MCF 10A (cell line): ENCODE data around the gene PCDHB8. TPM values are rescaled to one million over a fixed set of nuclear protein-coding genes. Genes with fewer than 3 reads are reported as not detected.
"Not testable (repeated sequence)": the region's sequence is repeated elsewhere in the genome, so short reads cannot be mapped to it uniquely, and the experiment has no call there.

Source experiments
- BruUV-seq: library from RNA; stranded (reverse); fragments of 400-500 nt; replicated peaks from 2 replicates; lab custom pipeline; 2021; lab: Mats Ljungman, UMichigan
- CTCF ChIA-PET: fragments of 300-600 bp; sonication (Branson Sonifier 250); formaldehyde crosslinking; extraction: SDS; loops from one replicate; lab custom pipeline; 2021; ENCODE audit warnings: antibody characterized with exemption, inconsistent platforms; lab: Yijun Ruan, JAX
- POLR2A ChIA-PET: fragments of 300-600, 350-650 bp; sonication (Branson Sonifier 250); formaldehyde crosslinking; extraction: SDS; loops from one replicate; lab custom pipeline; 2020; ENCODE audit warnings: antibody characterized with exemption, inconsistent platforms; lab: Yijun Ruan, JAX
- DNase-seq: peaks from one replicate; pipeline ENCODE4 v3.0.0-alpha.2; 2018; ENCODE audit not compliant: unreplicated experiment
- H3K27ac Mint-ChIP-seq: one replicate; pipeline ENCODE4 v1.8.0; 2022; ENCODE audit warnings: mild to moderate bottlenecking, low read depth, mixed read lengths; ENCODE audit not compliant: unreplicated experiment
- H3K27me3 Mint-ChIP-seq: one replicate; pipeline ENCODE4 v1.8.0; 2022; ENCODE audit warnings: mixed read lengths; ENCODE audit not compliant: insufficient read depth, unreplicated experiment
- H3K36me3 Mint-ChIP-seq: one replicate; pipeline ENCODE4 v1.8.0; 2022; ENCODE audit warnings: mild to moderate bottlenecking, moderate library complexity, mixed read lengths; ENCODE audit not compliant: insufficient read depth, unreplicated experiment
- H3K4me1 Mint-ChIP-seq: one replicate; pipeline ENCODE4 v1.8.0; 2022; ENCODE audit warnings: mixed read lengths; ENCODE audit not compliant: insufficient read depth, unreplicated experiment
- H3K4me3 Mint-ChIP-seq: one replicate; pipeline ENCODE4 v1.8.0; 2022; ENCODE audit warnings: mild to moderate bottlenecking, moderate library complexity, mixed read lengths; ENCODE audit not compliant: unreplicated experiment
- H3K9me3 Mint-ChIP-seq: one replicate; pipeline ENCODE4 v1.8.0; 2022; ENCODE audit warnings: mixed read lengths; ENCODE audit not compliant: unreplicated experiment
- CTCF ChIP-seq: fragments of 200-600 bp; IDR thresholded peaks from one replicate; pipeline ENCODE4 v1.8.0; 2022; ENCODE audit warnings: antibody characterized with exemption, mild to moderate bottlenecking; ENCODE audit not compliant: unreplicated experiment
- intact Hi-C: fragments of 100-400 bp; cut with micrococcal nuclease; formaldehyde crosslinking; loops from 2 replicates; pipeline ENCODE4 v1.14.1; 2022
- total RNA-seq: library from RNA; stranded (reverse); gene quantifications from 2 replicates; pipeline ENCODE4 v1.2.3, GENCODE V29; 2022

Gene PCDHB8
- total RNA-seq, 1 experiment from 2014 or later: not detected

GRCh38 chr5:141149812-141150211 is 27.8 kb upstream of the PCDHB8 start, which contains the start of gene PCDHB6:
PCDHB6 (plus strand) TSS chr5:141150057; CDS start chr5:141150258, 201 bp downstream.
- intact Hi-C loops: no loop called here
- no peaks in the 10 kb centered on the region for H3K4me1 Mint-ChIP-seq
- no peak for TF ChIP-seq CTCF
- H3K36me3 Mint-ChIP-seq: no peaks in the 10 kb centered on the region
- peak within 1 kb of the TSS; percentile 55 for H3K4me3 Mint-ChIP-seq
- peak; percentile 6 for DNase-seq
- peaks cover 24% of the 10 kb centered on the region for H3K9me3 Mint-ChIP-seq
- H3K27ac Mint-ChIP-seq: no peak within 1 kb of the TSS
- no peaks in the 10 kb centered on the region for H3K27me3 Mint-ChIP-seq
- ChIA-PET CTCF (no interaction called here), POLR2A (interaction anchor here (0.6 to 0.7 kb wide), 2 partner anchors 340 to 369 kb away, joined by 3 read pairs; no protein-coding TSS in a partner anchor)
- BruUV-seq: no TSS peak

- intact Hi-C loops: no loop called here
- Mint-ChIP-seq H3K4me1 (no peaks in the 10 kb centered on the region), H3K27ac (no peak overlapping the region), H3K36me3 (no peaks in the 10 kb centered on the region), H3K27me3 (no peaks in the 10 kb centered on the region), H3K4me3 (peak overlapping the region; percentile 55), H3K9me3 (peaks cover 26% of the 10 kb centered on the region)
- DNase-seq: no peak
- no TSS peak for BruUV-seq
- ChIA-PET CTCF (interaction anchor here (0.6 to 1.0 kb wide), 3 partner anchors 15 to 151 kb away, joined by 3 read pairs; no protein-coding TSS in a partner anchor), POLR2A (interaction anchor here (0.6 to 0.7 kb wide), 2 partner anchors 339 to 369 kb away, joined by 3 read pairs; no protein-coding TSS in a partner anchor)
- TF ChIP-seq CTCF: no peak
These were observed 27.2 kb upstream of the PCDHB8 start for GRCh38 chr5:141150224-141150992.

- no peak for DNase-seq
- Mint-ChIP-seq H3K27me3 (no peaks in the 10 kb centered on the region), H3K27ac (no peak overlapping the region), H3K4me3 (no peak overlapping the region), H3K36me3 (no peaks in the 10 kb centered on the region), H3K9me3 (peaks cover 27% of the 10 kb centered on the region), H3K4me1 (no peaks in the 10 kb centered on the region)
- CTCF ChIA-PET: interaction anchor here (0.6 to 1.0 kb wide), 3 partner anchors 15 to 151 kb away, joined by 3 read pairs; no protein-coding TSS in a partner anchor
- intact Hi-C loops: no loop called here
- TF ChIP-seq CTCF: no peak
- BruUV-seq: no TSS peak
- POLR2A ChIA-PET: no interaction called here
These were observed 26.6 kb upstream of the PCDHB8 start for GRCh38 chr5:141150993-141151325.

GRCh38 chr5:141151632-141152031 is 26.0 kb upstream of the PCDHB8 start:
- POLR2A ChIA-PET, H3K4me3 Mint-ChIP-seq, intact Hi-C loops, CTCF ChIA-PET, H3K36me3 Mint-ChIP-seq, H3K4me1 Mint-ChIP-seq, BruUV-seq, H3K27me3 Mint-ChIP-seq, DNase-seq, H3K27ac Mint-ChIP-seq: not testable (repeated sequence)
- peaks cover 23% of the 10 kb centered on the region for H3K9me3 Mint-ChIP-seq

- H3K4me3 Mint-ChIP-seq, intact Hi-C loops, H3K27me3 Mint-ChIP-seq, H3K36me3 Mint-ChIP-seq, H3K27ac Mint-ChIP-seq, H3K4me1 Mint-ChIP-seq, DNase-seq, BruUV-seq, POLR2A ChIA-PET: not testable (repeated sequence)
- peaks cover 27% of the 10 kb centered on the region for H3K9me3 Mint-ChIP-seq
- CTCF ChIA-PET: interaction anchor here (0.5 kb wide), 1 partner anchor 368 kb away, joined by 3 read pairs; no protein-coding TSS in a partner anchor
These were observed 25.5 kb upstream of the PCDHB8 start for GRCh38 chr5:141152096-141152495.
